COLO668 (cell line): Measurements from ENCODE around the gene KSR2.
A peak's percentile ranks its signal among the peaks of the same experiment; 100 is the strongest.

Experiments
- DNase-seq: peaks from one replicate; lab custom pipeline; 2025; ENCODE audit not compliant: unreplicated experiment; lab: John Stamatoyannopoulos, UW

KSR2 gene

GRCh38 chr12:117587631-117588287 is 381.0 kb downstream of the KSR2 start:
- peak; percentile 64 for DNase-seq

GRCh38 chr12:117583677-117584225 is 385.0 kb downstream of the KSR2 start:
- no peak for DNase-seq

GRCh38 chr12:117583092-117583491 is 385.7 kb downstream of the KSR2 start:
- DNase-seq = no peak

GRCh38 chr12:117582135-117582784 is 386.5 kb downstream of the KSR2 start:
- no peak for DNase-seq

- no peak for DNase-seq
Measured at GRCh38 chr12:117580718-117581062, 388.1 kb downstream of the KSR2 start.

GRCh38 chr12:117580015-117580717 is 388.6 kb downstream of the KSR2 start:
- DNase-seq = no peak

DNA sequence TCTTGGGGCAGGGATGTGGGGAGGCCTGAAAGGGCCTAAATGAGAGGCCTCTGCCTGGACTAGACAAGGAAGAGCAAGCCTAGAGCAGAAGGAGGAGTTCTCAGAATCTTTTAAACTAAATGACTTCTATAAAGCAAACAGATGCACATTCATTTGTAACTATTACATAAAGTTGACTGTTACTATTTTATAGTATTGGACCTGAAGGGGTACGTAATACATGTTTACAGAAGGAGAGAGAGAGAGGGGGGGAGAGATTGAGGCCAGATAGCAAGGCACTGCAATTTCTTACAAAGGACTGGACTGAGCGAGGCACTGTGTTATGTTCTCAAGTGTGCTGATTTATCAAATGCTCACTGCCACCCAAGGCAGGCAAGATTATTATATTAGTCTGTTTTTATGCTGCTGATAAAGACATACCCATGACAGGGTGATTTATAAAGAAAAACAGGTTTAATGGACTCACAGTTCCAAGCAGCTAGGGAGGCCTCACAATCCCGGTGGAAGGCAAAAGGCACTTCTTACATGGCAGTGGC is 391.6 kb downstream of the KSR2 start:
- no peak for DNase-seq

DNA sequence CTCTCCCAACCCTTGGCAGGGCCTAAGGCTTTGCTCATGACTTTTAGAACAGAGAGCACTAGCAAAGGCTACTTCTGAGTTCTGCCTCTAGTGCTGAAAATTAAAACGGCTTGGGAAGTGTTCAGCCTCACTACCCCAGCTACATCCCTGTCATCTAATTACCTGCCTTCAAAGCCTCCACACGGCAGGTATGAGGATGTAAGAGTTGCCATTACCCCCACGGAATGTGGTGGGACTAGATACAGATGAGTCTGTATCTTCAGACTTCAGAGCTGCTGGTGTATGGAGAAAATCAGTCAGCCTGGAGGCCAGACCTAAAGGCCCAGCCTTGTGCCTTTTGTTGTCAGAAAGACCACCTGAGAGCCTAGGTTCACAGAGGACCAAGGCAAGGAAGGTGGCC is 392.7 kb downstream of the KSR2 start:
- DNase-seq = no peak

DNA sequence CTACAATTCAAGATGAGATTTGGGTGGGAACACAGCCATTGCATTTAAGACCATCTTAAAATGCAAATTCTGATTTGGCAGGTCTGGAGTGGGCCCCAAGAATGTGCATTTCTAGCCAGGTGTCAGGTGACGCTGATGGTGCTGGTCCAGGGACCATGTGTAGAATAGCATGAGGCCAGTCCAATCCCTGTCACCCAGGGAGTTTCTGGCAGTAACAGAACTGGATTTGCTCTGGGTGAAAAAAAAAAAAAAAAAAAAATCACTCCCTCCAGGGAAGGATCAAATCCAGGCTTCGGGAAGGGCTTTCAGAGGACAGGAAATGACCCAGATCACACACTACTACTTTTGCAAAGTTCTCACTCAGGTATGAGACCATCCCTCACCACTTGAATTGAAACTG is 394.1 kb downstream of the KSR2 start:
- DNase-seq = no peak

DNA sequence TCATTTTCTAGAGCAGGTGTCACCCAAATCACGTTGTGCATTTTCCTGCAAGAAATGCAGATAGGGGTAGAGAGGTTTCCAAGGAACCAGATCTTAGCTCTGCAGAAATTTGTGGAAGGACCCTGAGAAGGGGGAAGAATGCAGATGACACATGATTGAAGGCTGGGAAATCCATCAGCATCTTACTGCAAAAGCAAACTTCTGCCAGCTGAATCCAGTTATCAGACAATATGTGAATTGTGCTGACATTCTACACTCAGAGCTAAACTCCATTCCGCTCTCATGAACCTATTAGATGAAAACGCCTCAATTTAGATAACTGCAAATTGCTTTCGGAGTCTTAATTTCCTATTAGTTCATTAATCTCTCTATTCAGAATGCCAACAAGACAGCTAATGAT is 396.0 kb downstream of the KSR2 start:
- DNase-seq = no peak

DNA sequence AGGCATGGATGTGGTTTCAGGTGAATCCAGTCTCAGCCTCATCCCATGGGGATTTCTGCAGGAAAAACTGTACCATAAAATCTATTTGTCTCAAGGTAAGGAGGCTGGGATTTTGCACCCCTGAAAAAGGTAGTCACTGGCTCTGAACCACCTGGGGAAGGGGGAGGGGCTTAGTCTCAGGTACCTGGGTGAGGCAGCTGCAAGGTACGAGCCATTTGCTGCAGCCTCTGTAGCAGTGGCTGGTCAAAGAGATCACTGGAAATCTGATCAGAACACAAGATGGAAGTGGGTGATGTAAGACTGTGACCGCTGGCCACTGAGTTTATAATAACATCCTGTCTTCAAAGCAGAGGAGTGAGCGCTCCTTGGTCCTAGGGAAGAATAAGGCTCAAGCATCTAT is 397.5 kb downstream of the KSR2 start:
- DNase-seq = no peak

DNA sequence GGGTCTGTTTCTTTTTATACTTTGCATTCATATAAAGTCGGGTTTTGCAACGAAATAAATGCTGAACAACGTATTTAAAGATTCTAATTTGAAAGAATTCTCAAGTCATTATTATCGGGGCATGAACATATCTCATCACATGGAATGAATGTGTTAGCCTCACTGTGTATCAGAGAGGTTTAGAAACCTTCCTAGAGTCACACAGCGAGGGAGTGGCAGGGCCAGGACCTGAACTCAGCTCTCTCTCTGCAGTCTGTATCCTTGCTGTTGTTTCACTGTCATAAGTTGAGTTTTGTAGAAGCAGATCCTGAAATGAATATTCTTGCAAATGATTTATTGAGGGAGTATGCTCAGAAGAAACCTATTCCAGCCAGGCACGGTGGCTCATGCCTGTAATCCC is 398.2 kb downstream of the KSR2 start:
- no peak for DNase-seq

- no peak for DNase-seq
Measured at GRCh38 chr12:117567644-117568216, 401.1 kb downstream of the KSR2 start.

DNA sequence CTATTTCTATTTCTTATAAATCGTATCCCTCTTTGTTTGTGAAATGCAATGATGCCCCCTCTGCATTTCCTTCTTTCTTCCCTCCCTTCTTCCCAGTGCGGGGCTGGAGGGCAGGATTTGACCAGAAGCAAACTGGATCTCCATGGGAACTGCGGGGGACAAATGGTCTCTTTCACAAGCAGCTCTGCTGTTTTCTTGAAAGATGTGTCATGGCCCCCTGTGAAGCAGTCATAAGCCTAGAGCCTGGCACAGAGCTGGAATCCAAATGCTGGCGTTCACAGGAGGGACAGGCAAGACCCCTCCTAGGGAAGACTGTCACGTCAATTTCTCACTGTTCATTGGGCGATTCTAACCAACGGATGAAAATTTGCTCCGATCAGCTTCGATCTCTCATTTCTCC is 403.9 kb downstream of the KSR2 start:
- no peak for DNase-seq

- no peak for DNase-seq
Measured at GRCh38 chr12:117563706-117564105, 405.1 kb downstream of the KSR2 start.

DNA sequence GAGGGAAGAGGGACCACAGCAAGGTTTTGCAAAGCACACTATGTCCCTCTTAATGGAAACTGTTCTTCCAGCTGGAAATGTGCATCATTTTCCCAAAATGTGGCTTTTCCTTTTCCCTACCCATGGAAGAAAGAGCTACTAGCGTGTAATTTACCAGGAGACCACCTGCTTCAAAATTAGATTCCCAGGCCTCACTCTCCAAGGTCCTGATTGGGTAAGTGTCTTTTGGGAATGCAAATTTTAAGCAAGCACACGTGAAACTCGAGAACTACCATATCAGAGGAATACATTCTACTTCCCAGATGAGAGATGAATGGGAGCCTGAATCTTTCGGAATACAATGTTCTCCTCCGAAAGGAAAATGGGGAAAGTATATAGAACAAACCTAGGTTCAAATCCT is 405.8 kb downstream of the KSR2 start:
- no peak for DNase-seq

DNA sequence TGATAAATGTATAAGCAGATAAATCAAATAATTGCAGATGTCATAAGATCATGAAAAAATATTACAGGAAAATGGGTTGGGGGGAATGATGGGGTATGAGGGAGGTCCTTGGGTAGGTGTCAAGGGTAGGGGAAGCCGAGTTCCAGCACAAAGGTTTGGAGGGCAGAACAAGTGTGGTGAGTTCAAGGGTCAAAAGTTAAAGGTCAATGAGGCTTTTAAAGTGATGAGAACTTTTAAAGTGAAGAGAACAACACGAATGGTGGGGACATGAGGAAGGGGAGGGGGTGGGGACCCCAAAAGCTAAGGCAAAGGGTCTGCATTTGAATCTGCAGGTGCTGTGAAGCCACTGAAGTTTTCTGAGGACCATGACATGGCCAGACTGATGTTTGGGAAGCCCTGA is 406.8 kb downstream of the KSR2 start:
- DNase-seq = no peak

GRCh38 chr12:117559978-117560377 is 408.8 kb downstream of the KSR2 start:
- DNase-seq = no peak

DNA sequence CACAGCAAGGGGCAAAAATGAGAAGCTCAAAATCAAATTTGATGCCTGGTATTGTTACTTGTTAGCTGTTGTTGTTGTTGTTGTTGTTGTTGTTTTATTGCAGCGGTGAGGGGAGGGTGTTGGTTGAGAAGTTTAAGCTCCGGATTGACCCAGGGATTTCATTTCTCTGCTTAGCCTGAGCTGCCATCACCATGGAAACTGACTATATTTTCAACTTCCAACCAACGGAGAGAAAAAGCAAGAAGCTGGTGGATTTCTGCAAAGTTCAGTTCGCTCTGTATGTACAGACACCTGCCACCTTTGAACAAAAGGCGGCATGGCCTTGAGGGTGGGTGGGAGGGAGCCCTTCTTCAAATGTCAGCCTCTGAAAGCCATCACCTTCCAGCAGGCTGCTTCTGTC is 412.9 kb downstream of the KSR2 start:
- DNase-seq = no peak

GRCh38 chr12:117552971-117553370 is 415.8 kb downstream of the KSR2 start:
- peak; percentile 24 for DNase-seq

DNA sequence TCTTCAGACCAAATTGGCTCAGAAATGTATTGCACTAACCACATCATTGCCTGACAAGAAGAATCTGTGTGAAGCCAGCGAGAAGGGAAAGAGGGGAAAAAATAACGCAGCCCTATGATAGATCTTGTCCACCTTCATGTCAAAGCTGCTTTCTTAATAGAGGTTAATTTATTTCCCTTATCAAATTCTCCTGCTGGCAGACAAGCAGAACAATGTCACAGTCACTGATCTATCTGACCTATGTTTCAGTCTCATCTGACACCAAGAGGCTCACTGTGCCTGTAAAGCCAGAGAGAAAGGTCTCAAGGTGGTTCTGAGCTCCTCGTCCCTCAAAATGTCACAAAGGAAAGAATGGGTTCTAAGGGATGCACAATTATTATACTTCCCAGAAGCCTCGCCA is 417.1 kb downstream of the KSR2 start:
- no peak for DNase-seq

DNA sequence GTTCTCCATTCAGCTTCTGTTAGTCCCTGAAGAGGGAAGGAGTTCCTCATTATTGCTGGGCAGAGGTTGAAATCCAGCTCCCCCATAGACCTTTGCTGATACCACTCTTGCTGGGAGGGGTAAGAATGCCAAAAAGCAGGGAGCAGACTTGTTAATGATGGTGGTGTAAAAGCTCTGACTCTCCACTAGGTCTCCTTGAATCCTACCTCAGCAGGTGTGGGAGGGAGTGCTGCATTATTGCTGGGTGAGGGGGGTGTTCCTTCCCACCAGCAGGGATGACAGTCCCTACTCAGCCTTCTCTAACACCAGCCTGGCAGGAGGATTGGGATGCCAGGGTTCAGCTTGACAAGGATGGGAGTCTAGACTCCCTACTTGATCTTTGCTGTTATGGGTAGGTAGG is 421.6 kb downstream of the KSR2 start:
- DNase-seq = no peak
